Upper lobe of right lung (tissue), 1 donor: ENCODE data around the gene MBL2. TPM values are rescaled to one million over a fixed set of nuclear protein-coding genes. Genes with fewer than 3 reads are reported as not detected.

Source experiments
- ATAC-seq: fragments of 200-7000 bp; cut with Tn5 transposase; one replicate; pipeline ENCODE4 v1.9.1; 2020; ENCODE audit warnings: mild to moderate bottlenecking, moderate library complexity
- DNase-seq: peaks from one replicate; pipeline ENCODE4 v3.0.0-alpha.2; 2020
- H3K27ac ChIP-seq: fragments of 200-600 bp; one replicate; pipeline ENCODE4 v1.8.0; 2022
- H3K27me3 ChIP-seq: fragments of 200-600 bp; one replicate; pipeline ENCODE4 v1.8.0; 2022; ENCODE audit warnings: mild to moderate bottlenecking
- H3K36me3 ChIP-seq: fragments of 200-600 bp; one replicate; pipeline ENCODE4 v1.8.0; 2022
- H3K4me1 ChIP-seq: fragments of 200-600 bp; one replicate; pipeline ENCODE4 v1.8.0; 2022
- H3K4me3 ChIP-seq: fragments of 200-600 bp; one replicate; pipeline ENCODE4 v1.8.0; 2022; ENCODE audit warnings: mild to moderate bottlenecking
- H3K9me3 ChIP-seq: fragments of 200-600 bp; one replicate; pipeline ENCODE4 v1.8.0; 2022
- CTCF ChIP-seq: fragments of 200-600 bp; IDR thresholded peaks from one replicate; pipeline ENCODE4 v1.8.0; 2022; ENCODE audit warnings: antibody characterized with exemption
- intact Hi-C: fragments of 100-400 bp; cut with DNase I; formaldehyde crosslinking; loops from one replicate; pipeline ENCODE4 v1.11.0; 2022
- long read RNA-seq: library from polyadenylated mRNA; unstranded; transcript quantifications from one replicate; pipeline ENCODE4 v2.0.0, GENCODE V29; 2021
- total RNA-seq: library from RNA; stranded (reverse); fragmentation: NEBNext Ultra II Directional; extraction: Animal tissue kit (Norgen Biotek cat#: 25700); gene quantifications from one replicate; pipeline ENCODE4 v1.2.1, GENCODE V29; 2021
- donor health status: DM: no; HTN: yes; CAD: no; lungs with severe emphysema.

MBL2 gene
- not detected for total RNA-seq
- long read RNA-seq: 0 reads

GRCh38 chr10:52772623-52773022 lies at the start of gene MBL2:
Gene MBL2, minus strand, starts transcription at chr10:52772784. Its CDS starts 1,149 bp downstream, at chr10:52771635.
- Histone ChIP-seq H3K36me3 (no peaks in the 10 kb centered on the region), H3K27me3 (no peaks in the 10 kb centered on the region), H3K4me1 (no peaks in the 10 kb centered on the region), H3K9me3 (no peaks in the 10 kb centered on the region), H3K4me3 (no peak within 1 kb of the TSS), H3K27ac (no peak within 1 kb of the TSS)
- DNase-seq (no peak), ATAC-seq (no peak)
- intact Hi-C loops: no loop called here
- no peak for TF ChIP-seq CTCF

- ATAC-seq: no peak
- no peak overlapping the region for H3K4me3 ChIP-seq
- no peaks in the 10 kb centered on the region for H3K36me3 ChIP-seq
- no peaks in the 10 kb centered on the region for H3K4me1 ChIP-seq
- no peaks in the 10 kb centered on the region for H3K27me3 ChIP-seq
- intact Hi-C loops: no loop called here
- H3K27ac ChIP-seq: no peak overlapping the region
- TF ChIP-seq CTCF: no peak
- H3K9me3 ChIP-seq: no peaks in the 10 kb centered on the region
- no peak for DNase-seq
Observed at GRCh38 chr10:52820309-52820708, 47.7 kb upstream of the MBL2 start.

GRCh38 chr10:52818019-52818418 lies 45.4 kb upstream of the MBL2 start:
- Histone ChIP-seq H3K36me3 (no peaks in the 10 kb centered on the region), H3K27ac (no peak overlapping the region), H3K4me3 (no peak overlapping the region), H3K4me1 (no peaks in the 10 kb centered on the region), H3K27me3 (no peaks in the 10 kb centered on the region), H3K9me3 (no peaks in the 10 kb centered on the region)
- ATAC-seq (peak; percentile 55), DNase-seq (no peak)
- intact Hi-C loops: no loop called here
- peak; percentile 45 for TF ChIP-seq CTCF

GRCh38 chr10:52814506-52814905 lies 41.9 kb upstream of the MBL2 start:
- H3K9me3 ChIP-seq: no peaks in the 10 kb centered on the region
- H3K4me1 ChIP-seq: no peaks in the 10 kb centered on the region
- DNase-seq: no peak
- TF ChIP-seq CTCF: no peak
- no peaks in the 10 kb centered on the region for H3K36me3 ChIP-seq
- intact Hi-C loops: no loop called here
- no peak overlapping the region for H3K4me3 ChIP-seq
- no peak for ATAC-seq
- no peaks in the 10 kb centered on the region for H3K27me3 ChIP-seq
- no peak overlapping the region for H3K27ac ChIP-seq

GRCh38 chr10:52811776-52812175 lies 39.2 kb upstream of the MBL2 start:
- H3K36me3 ChIP-seq: no peaks in the 10 kb centered on the region
- intact Hi-C loops: no loop called here

More at GRCh38 chr10:52811776-52812175, 39.2 kb upstream of the MBL2 start:
- Histone ChIP-seq H3K4me1 (no peaks in the 10 kb centered on the region), H3K4me3 (no peak overlapping the region), H3K27ac (no peak overlapping the region), H3K9me3 (no peaks in the 10 kb centered on the region), H3K27me3 (no peaks in the 10 kb centered on the region)
- DNase-seq: no peak
- ATAC-seq: no peak
- no peak for TF ChIP-seq CTCF
